ENCODE measurements around the gene MED9.

DNA sequence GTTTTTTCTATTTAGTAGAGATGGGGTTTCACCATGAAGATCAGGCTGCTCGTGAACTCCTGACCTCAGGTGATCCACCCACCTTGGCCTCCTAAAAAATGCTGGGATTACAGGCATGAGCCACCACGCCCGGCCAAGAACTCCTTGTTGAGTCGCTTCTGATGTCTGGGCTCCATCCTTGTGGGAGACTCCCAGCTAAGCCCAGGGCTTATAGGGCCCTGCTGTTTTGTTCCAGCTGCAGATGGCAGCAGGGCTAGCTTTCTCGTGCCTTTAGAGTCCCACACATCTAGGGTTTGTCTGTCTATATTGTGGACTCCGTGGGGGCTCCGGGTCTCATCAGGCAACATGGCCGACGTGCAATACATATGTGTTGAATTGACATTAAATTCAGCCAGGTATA is 39.3 kb upstream of the MED9 start:
- TF ChIP-seq, protein P1, sequence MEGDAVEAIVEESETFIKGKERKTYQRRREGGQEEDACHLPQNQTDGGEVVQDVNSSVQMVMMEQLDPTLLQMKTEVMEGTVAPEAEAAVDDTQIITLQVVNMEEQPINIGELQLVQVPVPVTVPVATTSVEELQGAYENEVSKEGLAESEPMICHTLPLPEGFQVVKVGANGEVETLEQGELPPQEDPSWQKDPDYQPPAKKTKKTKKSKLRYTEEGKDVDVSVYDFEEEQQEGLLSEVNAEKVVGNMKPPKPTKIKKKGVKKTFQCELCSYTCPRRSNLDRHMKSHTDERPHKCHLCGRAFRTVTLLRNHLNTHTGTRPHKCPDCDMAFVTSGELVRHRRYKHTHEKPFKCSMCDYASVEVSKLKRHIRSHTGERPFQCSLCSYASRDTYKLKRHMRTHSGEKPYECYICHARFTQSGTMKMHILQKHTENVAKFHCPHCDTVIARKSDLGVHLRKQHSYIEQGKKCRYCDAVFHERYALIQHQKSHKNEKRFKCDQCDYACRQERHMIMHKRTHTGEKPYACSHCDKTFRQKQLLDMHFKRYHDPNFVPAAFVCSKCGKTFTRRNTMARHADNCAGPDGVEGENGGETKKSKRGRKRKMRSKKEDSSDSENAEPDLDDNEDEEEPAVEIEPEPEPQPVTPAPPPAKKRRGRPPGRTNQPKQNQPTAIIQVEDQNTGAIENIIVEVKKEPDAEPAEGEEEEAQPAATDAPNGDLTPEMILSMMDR (IDR thresholded peaks at IDR 0.05), result no peak
- TF ChIP-seq POLR2AphosphoS5 (IDR thresholded peaks at IDR 0.05), result no peak

All from esophagus muscularis mucosa (tissue), 3 donors.